HCT116 (cell line): ENCODE measurements around the gene DYNC1I1. TPM values are rescaled to one million over a fixed set of nuclear protein-coding genes. Genes with fewer than 3 reads are reported as not detected.

Experiments used
- ATAC-seq: fragments of 200-7000 bp; cut with Tn5 transposase; 2 replicates; pipeline ENCODE4 v1.9.1; 2020; ENCODE audit warnings: mild to moderate bottlenecking, moderate library complexity
- BruUV-seq: library from RNA; stranded (reverse); fragments of 400-500 nt; replicated peaks from 2 replicates; lab custom pipeline; 2021; lab: Mats Ljungman, UMichigan
- CTCF ChIA-PET: fragments of 300-600 bp; sonication (Branson Sonifier 250); formaldehyde crosslinking; loops from one replicate; lab custom pipeline; 2021; ENCODE audit warnings: antibody characterized with exemption; lab: Charles Lee
- POLR2A ChIA-PET: fragments of 300-600, 350-600 bp; sonication (Branson Sonifier 250); formaldehyde crosslinking; loops from one replicate; lab custom pipeline; 2021; ENCODE audit warnings: antibody characterized with exemption; lab: Charles Lee
- RAD21 ChIA-PET, 2 experiments: fragments of 300-600 bp; sonication (Branson Sonifier 250); formaldehyde crosslinking; loops; one replicate each; lab custom pipeline; 2023; ENCODE audit warnings: low total read pairs in 2 of 2; ENCODE audit not compliant: uncharacterized antibody in 2 of 2, unreplicated experiment in 2 of 2, low non-redundant PET in 1 of 2; lab: Charles Lee
- DNase-seq: peaks from one replicate; pipeline ENCODE4 v3.0.0-alpha.2; 2010; ENCODE audit warnings: low read depth, low spot score
- H2AFZ ChIP-seq: fragments of 200-600 bp; shearing (Covaris generic), sonication (generic); 2 replicates; pipeline ENCODE4 v1.6.1; 2017; ENCODE audit warnings: low read depth, mixed run types, mixed read lengths, antibody characterized with exemption, low read length; ENCODE audit not compliant: poor library complexity, severe bottlenecking
- H3K27ac ChIP-seq: 2 replicates; pipeline ENCODE4 v1.5.1; 2012; ENCODE audit warnings: low read depth, low read length
- H3K27me3 ChIP-seq: fragments of 200-600 bp; sonication (generic); 2 replicates; pipeline ENCODE4 v1.6.1; 2016; ENCODE audit warnings: mixed run types, low read length, mixed read lengths; ENCODE audit not compliant: insufficient read depth
- H3K36me3 ChIP-seq, 2 experiments: fragments of 200-500 bp in 1 of 2; fragments of 200-600 bp in 1 of 2; sonication (Bioruptor generic) in 1 of 2; sonication (generic) in 1 of 2; 2 replicates each; pipeline versions ENCODE4 v1.5.1 to v1.6.1; 2014 to 2016; ENCODE audit warnings: low read length in 2 of 2, inconsistent platforms in 1 of 2, mixed read lengths in 1 of 2, mixed run types in 1 of 2; ENCODE audit not compliant: insufficient read depth in 2 of 2, control insufficient read depth in 1 of 2
- H3K4me1 ChIP-seq, 2 experiments: fragments of 200-600 bp in 1 of 2; sonication (generic) in 1 of 2; 2 replicates each; pipeline versions ENCODE4 v1.5.1 to v1.6.1; 2012 to 2017; ENCODE audit warnings: low read length in 2 of 2, inconsistent platforms in 1 of 2, mild to moderate bottlenecking in 1 of 2, mixed read lengths in 1 of 2, mixed run types in 1 of 2, moderate library complexity in 1 of 2; ENCODE audit not compliant: insufficient read depth in 2 of 2, control insufficient read depth in 1 of 2
- H3K4me2 ChIP-seq: fragments of 200-600 bp; sonication (generic); 2 replicates; pipeline ENCODE4 v1.6.1; 2017; ENCODE audit warnings: mixed run types, low read length, mixed read lengths
- H3K4me3 ChIP-seq, 2 experiments: fragments of 200-600 bp in 1 of 2; sonication (generic) in 1 of 2; replicated peaks in 1 of 2; 2 replicates each; pipeline ENCODE4 v1.5.1; 2011 to 2016; ENCODE audit warnings: low read length in 2 of 2, control low read depth in 1 of 2, low read depth in 1 of 2, mild to moderate bottlenecking in 1 of 2, mixed read lengths in 1 of 2, mixed run types in 1 of 2
- H3K79me2 ChIP-seq: fragments of 200-600 bp; sonication (generic); 2 replicates; pipeline ENCODE4 v1.6.1; 2017; ENCODE audit warnings: mild to moderate bottlenecking, mixed run types, low read length, moderate library complexity, mixed read lengths; ENCODE audit not compliant: insufficient read depth
- H3K9ac ChIP-seq: fragments of 200-600 bp; sonication (generic); 2 replicates; pipeline ENCODE4 v1.6.1; 2016; ENCODE audit warnings: low read length, mixed read lengths
- H3K9me2 ChIP-seq: fragments of 200-600 bp; sonication (generic), shearing (Covaris generic); 2 replicates; pipeline ENCODE4 v1.6.1; 2017; ENCODE audit warnings: mixed run types, mild to moderate bottlenecking, moderate library complexity; ENCODE audit not compliant: insufficient read depth
- H3K9me3 ChIP-seq, 2 experiments: fragments of 200-500 bp in 1 of 2; fragments of 200-600 bp in 1 of 2; sonication (Bioruptor generic) in 1 of 2; sonication (generic) in 1 of 2; 2 replicates each; pipeline ENCODE4 v1.6.1; 2014 to 2017; ENCODE audit warnings: low read length in 2 of 2, mixed read lengths in 2 of 2, inconsistent platforms in 1 of 2, low read depth in 1 of 2, mild to moderate bottlenecking in 1 of 2, mixed run types in 1 of 2, moderate library complexity in 1 of 2; ENCODE audit not compliant: control insufficient read depth in 1 of 2, insufficient read depth in 1 of 2
- H4K20me1 ChIP-seq: fragments of 200-600 bp; sonication (generic), shearing (Covaris generic); 2 replicates; pipeline ENCODE4 v1.6.1; 2017; ENCODE audit warnings: mixed run types, mild to moderate bottlenecking, moderate library complexity; ENCODE audit not compliant: insufficient read depth
- ATF3 ChIP-seq: IDR thresholded peaks from 2 replicates; pipeline ENCODE4 v1.6.1; 2012
- CBX3 ChIP-seq: IDR thresholded peaks from 2 replicates; pipeline ENCODE4 v1.6.1; 2012; ENCODE audit warnings: low read depth
- CEBPB ChIP-seq: IDR thresholded peaks from 2 replicates; pipeline ENCODE4 v1.6.1; 2012; ENCODE audit warnings: low read depth
- ELF1 ChIP-seq: IDR thresholded peaks from 2 replicates; pipeline ENCODE4 v1.6.1; 2012; ENCODE audit warnings: low read depth, borderline replicate concordance
- EZH2 ChIP-seq: fragments of 200-600 bp; sonication (generic); IDR thresholded peaks from 2 replicates; pipeline ENCODE4 v1.6.1; 2017; ENCODE audit warnings: antibody characterized with exemption, mixed run types
- EZH2phosphoT487 ChIP-seq: fragments of 200-600 bp; IDR thresholded peaks from 2 replicates; pipeline ENCODE4 v1.6.1; 2018; ENCODE audit warnings: antibody characterized with exemption, borderline replicate concordance
- POLR2A ChIP-seq: IDR thresholded peaks from 2 replicates; pipeline ENCODE4 v1.7.0; 2011; ENCODE audit warnings: borderline replicate concordance; ENCODE audit not compliant: insufficient read depth, insufficient read length; ENCODE audit errors: extremely low read depth
- POLR2AphosphoS5 ChIP-seq: IDR thresholded peaks from 2 replicates; pipeline ENCODE4 v1.6.1; 2011; ENCODE audit warnings: mild to moderate bottlenecking, low read depth, low read length, moderate library complexity
- RAD21 ChIP-seq: IDR thresholded peaks from 2 replicates; pipeline ENCODE4 v1.6.1; 2012; ENCODE audit warnings: low read depth, mild to moderate bottlenecking
- SIN3A ChIP-seq: IDR thresholded peaks from 2 replicates; pipeline ENCODE4 v1.6.1; 2012; ENCODE audit warnings: low read depth
- SP1 ChIP-seq: IDR thresholded peaks from 2 replicates; pipeline ENCODE4 v1.6.1; 2012; ENCODE audit warnings: low read depth
- SRF ChIP-seq: IDR thresholded peaks from 2 replicates; pipeline ENCODE4 v1.6.1; 2012; ENCODE audit warnings: low read depth
- TCF7L2 ChIP-seq: IDR thresholded peaks from 2 replicates; pipeline ENCODE4 v1.7.0; 2011; ENCODE audit warnings: borderline replicate concordance, inconsistent platforms; ENCODE audit not compliant: insufficient read depth, insufficient read length; ENCODE audit errors: extremely low read depth
- YY1 ChIP-seq: IDR thresholded peaks from 2 replicates; pipeline ENCODE4 v1.6.1; 2011; ENCODE audit warnings: low read length, low read depth, moderate library complexity, mild to moderate bottlenecking; ENCODE audit not compliant: insufficient replicate concordance; ENCODE audit errors: extremely low read depth
- ZBTB33 ChIP-seq: IDR thresholded peaks from 2 replicates; pipeline ENCODE4 v1.6.1; 2011; ENCODE audit warnings: mild to moderate bottlenecking, low read length, moderate library complexity; ENCODE audit not compliant: insufficient replicate concordance; ENCODE audit errors: extremely low read depth
- ZFX ChIP-seq: fragments of 450-650 bp; IDR thresholded peaks from 2 replicates; pipeline ENCODE4 v1.6.1; 2017
- ZNF274 ChIP-seq: fragments of 200-500 bp; sonication (Bioruptor generic); IDR thresholded peaks from 2 replicates; pipeline ENCODE4 v1.6.1; 2014; ENCODE audit warnings: mild to moderate bottlenecking, low read depth, low read length, inconsistent platforms
- intact Hi-C: fragments of 100-400 bp; cut with micrococcal nuclease; formaldehyde crosslinking; loops from 2 replicates; pipeline ENCODE4 v1.10.0; 2022
- total RNA-seq: library from RNA; stranded (reverse); gene quantifications from one replicate; pipeline ENCODE4 v1.2.1, GENCODE V29; 2021; ENCODE audit not compliant: unreplicated experiment
- TF ChIP-seq, protein P1 (sequence below): IDR thresholded peaks from 2 replicates; pipeline ENCODE4 v1.6.1; 2012; ENCODE audit warnings: low read depth
- TF ChIP-seq, protein P2 (sequence below): IDR thresholded peaks from 2 replicates; pipeline ENCODE4 v1.6.1; 2012

Gene DYNC1I1
- total RNA-seq, 1 experiment from 2014 or later, result not detected

- Histone ChIP-seq H3K4me2 (no peak overlapping the region), H3K79me2 (no peaks in the 10 kb centered on the region)
- TF ChIP-seq EZH2 (no peak), SIN3A (no peak), SP1 (no peak), POLR2AphosphoS5 (no peak), CBX3 (no peak), YY1 (no peak), RAD21 (no peak), ELF1 (no peak), ATF3 (no peak), CEBPB (no peak), ZBTB33 (no peak), POLR2A (no peak), SRF (no peak), ZFX (no peak), TCF7L2 (no peak), ZNF274 (no peak), EZH2phosphoT487 (no peak)
- TF ChIP-seq, protein P1, sequence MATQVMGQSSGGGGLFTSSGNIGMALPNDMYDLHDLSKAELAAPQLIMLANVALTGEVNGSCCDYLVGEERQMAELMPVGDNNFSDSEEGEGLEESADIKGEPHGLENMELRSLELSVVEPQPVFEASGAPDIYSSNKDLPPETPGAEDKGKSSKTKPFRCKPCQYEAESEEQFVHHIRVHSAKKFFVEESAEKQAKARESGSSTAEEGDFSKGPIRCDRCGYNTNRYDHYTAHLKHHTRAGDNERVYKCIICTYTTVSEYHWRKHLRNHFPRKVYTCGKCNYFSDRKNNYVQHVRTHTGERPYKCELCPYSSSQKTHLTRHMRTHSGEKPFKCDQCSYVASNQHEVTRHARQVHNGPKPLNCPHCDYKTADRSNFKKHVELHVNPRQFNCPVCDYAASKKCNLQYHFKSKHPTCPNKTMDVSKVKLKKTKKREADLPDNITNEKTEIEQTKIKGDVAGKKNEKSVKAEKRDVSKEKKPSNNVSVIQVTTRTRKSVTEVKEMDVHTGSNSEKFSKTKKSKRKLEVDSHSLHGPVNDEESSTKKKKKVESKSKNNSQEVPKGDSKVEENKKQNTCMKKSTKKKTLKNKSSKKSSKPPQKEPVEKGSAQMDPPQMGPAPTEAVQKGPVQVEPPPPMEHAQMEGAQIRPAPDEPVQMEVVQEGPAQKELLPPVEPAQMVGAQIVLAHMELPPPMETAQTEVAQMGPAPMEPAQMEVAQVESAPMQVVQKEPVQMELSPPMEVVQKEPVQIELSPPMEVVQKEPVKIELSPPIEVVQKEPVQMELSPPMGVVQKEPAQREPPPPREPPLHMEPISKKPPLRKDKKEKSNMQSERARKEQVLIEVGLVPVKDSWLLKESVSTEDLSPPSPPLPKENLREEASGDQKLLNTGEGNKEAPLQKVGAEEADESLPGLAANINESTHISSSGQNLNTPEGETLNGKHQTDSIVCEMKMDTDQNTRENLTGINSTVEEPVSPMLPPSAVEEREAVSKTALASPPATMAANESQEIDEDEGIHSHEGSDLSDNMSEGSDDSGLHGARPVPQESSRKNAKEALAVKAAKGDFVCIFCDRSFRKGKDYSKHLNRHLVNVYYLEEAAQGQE, result no peak
- TF ChIP-seq, protein P2, sequence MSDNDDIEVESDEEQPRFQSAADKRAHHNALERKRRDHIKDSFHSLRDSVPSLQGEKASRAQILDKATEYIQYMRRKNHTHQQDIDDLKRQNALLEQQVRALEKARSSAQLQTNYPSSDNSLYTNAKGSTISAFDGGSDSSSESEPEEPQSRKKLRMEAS, result no peak
- TF ChIP-seq, all 23 proteins: peak for 0
- no peak overlapping the region for H3K27ac ChIP-seq
- H3K9me3 ChIP-seq, result no peaks in the 10 kb centered on the region
- ChIA-PET CTCF (no interaction called here), POLR2A (no interaction called here), RAD21 (no interaction called here)
- H3K4me1 ChIP-seq, result no peaks in the 10 kb centered on the region
- intact Hi-C loops, result no loop called here
- H3K9me2 ChIP-seq, result no peaks in the 10 kb centered on the region
- DNase-seq (no peak), ATAC-seq (no peak)
- peaks cover 61% of the 10 kb centered on the region for H3K27me3 ChIP-seq
- H4K20me1 ChIP-seq, result no peaks in the 10 kb centered on the region
- no peak overlapping the region for H3K9ac ChIP-seq
- BruUV-seq, result no TSS peak
- no peaks in the 10 kb centered on the region for H3K36me3 ChIP-seq
- no peak overlapping the region for H2AFZ ChIP-seq
- no peak overlapping the region for H3K4me3 ChIP-seq
These were observed 157.4 kb downstream of the DYNC1I1 start for GRCh38 chr7:95929710-95930280.
